ENCODE results near the gene SYTL1. TPM values are rescaled to one million over a fixed set of nuclear protein-coding genes. Genes with fewer than 3 reads are reported as not detected.
A peak's percentile ranks its signal among the peaks of the same experiment; 100 is the strongest.

The SYTL1 gene
- total and polyA plus RNA-seq, 4 experiments from 2014 or later = 99.7 to 158 (median 144) TPM

DNA sequence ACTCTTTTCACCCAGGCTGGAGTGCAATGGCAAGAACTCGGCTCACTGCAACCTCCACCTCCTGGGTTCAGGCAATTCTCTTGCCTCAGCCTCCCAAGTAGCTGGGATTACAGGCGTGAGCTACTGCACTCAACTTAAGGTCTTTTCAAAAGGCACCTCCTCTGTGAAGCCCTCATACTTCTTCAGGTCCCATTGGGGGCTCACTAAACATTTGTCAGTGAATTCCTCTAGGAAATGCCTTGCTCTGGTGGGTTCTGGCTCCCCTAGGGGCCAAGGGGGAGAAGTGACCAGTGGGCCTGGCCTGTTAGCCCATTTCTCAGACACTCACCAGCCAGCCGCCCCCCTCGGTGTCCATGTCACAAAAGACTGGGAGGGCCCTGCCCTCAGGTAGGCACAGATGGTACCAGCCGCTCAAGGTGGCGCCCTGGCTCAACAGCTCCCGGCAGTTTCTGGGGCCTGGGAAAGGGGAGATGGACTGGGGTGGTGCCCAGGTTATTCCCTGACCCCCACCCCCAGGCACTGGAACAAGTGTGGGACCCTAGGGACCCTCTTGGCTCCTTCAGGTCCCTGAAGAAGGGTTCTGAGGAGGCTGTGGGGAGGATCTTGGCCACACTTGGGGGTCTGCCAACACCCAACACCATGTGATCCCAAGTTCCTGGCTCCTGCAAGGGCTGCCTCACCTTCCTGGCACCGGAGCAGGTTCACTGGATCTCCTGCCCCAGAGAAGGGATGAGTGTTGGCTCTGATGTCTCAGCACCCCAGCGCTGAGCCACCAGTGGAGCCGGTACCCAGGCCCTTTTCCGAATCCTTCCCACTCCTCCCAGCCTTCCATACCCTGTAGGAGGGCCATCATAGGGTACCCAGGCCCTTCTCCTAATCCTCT, 31.2 kb downstream of the SYTL1 start:
- H3K9me3 Mint-ChIP-seq = no peaks in the 10 kb centered on the region
- intact Hi-C loops (cut with micrococcal nuclease) = no loop called here
- peaks cover 0 to 7% (median 3%) of the 10 kb centered on the region in 4 donors for H3K4me1 Mint-ChIP-seq
- no peaks in the 10 kb centered on the region for H3K36me3 Mint-ChIP-seq
- no peak overlapping the region for H3K4me3 Mint-ChIP-seq
- ChIA-PET POLR2A (ENCODE audit: partially characterized antibody) (interaction anchor here (0.6 to 0.7 kb wide), 2 partner anchors 138 to 411 kb away, joined by 3 to 4 read pairs; no protein-coding TSS in a partner anchor), CTCF (ENCODE audit: partially characterized antibody) (interaction anchor here (0.7 to 1.9 kb wide), 3 partner anchors 16 to 92 kb away, joined by 3 to 7 read pairs (median 4); no protein-coding TSS in a partner anchor)
- Histone ChIP-seq H3K27ac (ENCODE audit: low read depth, low read length) (no peak overlapping the region), H3K9me3 (ENCODE audit: control insufficient read depth in 1 of 2, low read length in 2 of 2) (no peaks in the 10 kb centered on the region), H3K36me3 (ENCODE audit: insufficient read depth, low read length) (no peaks in the 10 kb centered on the region), H3K4me1 (ENCODE audit: insufficient read depth, low read length) (no peaks in the 10 kb centered on the region), H3K27me3 (ENCODE audit: insufficient read depth, low read length) (no peaks in the 10 kb centered on the region), H3K4me3 (ENCODE audit: low read length in 2 of 2) (no peak overlapping the region)
- H3K27me3 Mint-ChIP-seq = no peaks in the 10 kb centered on the region
- H3K27ac Mint-ChIP-seq = no peak overlapping the region
- no peak for DNase-seq

DNA sequence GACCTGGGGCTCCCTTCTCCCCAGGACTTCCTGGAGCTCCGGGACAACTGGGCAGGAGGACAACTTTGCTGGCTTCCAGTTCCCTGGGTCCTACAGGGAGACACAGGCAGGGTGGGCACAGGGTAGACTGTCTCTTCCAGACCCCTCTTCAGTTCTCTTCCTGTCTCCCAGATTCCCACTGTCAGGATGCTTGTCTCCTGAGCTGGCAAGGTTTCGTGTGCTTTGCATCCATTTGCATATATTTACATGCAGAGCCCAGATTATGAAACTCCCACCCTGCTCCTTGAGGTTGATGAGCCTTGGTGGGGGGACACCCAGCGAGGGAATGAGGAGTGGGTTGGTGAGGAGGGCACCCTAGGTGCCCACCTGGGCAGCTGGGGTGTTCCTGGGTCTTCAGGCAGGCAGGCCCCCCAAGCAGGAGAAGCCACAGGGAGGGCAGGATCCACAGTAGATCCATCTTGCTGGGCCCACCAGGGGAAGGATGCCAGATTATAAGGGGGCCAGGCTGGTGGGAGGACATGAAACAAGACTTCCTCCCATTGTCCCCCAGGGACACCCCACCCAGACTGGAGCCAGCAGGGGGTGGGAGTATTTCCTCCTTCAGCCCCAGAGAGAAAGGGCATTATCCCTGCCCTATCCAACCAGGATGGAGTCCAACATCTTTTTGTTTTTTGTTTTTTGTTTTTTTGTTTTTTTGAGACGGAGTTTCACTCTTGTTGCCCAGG, 32.7 kb downstream of the SYTL1 start, which contains the start of gene FCN3:
Gene FCN3 (minus strand): TSS at position 463 of the 725 bp plus-strand sequence. CDS start 6 bp downstream, at position 457.
- Mint-ChIP-seq H3K4me3 (no peak within 1 kb of the TSS), H3K9me3 (no peaks in the 10 kb centered on the region), H3K27me3 (no peaks in the 10 kb centered on the region), H3K36me3 (no peaks in the 10 kb centered on the region), H3K4me1 (peaks cover 0 to 6% (median 0%) of the 10 kb centered on the region in 4 donors), H3K27ac (no peak within 1 kb of the TSS)
- DNase-seq = no peak
- ChIA-PET CTCF (ENCODE audit: partially characterized antibody) (interaction anchor here (1.7 kb wide), 1 partner anchor 78 kb away, joined by 4 read pairs; no protein-coding TSS in a partner anchor), POLR2A (ENCODE audit: partially characterized antibody) (no interaction called here)
- Histone ChIP-seq H3K27me3 (ENCODE audit: insufficient read depth, low read length) (no peaks in the 10 kb centered on the region), H3K4me3 (ENCODE audit: low read length in 2 of 2) (no peak within 1 kb of the TSS), H3K4me1 (ENCODE audit: insufficient read depth, low read length) (no peaks in the 10 kb centered on the region), H3K9me3 (ENCODE audit: control insufficient read depth in 1 of 2, low read length in 2 of 2) (no peaks in the 10 kb centered on the region), H3K36me3 (ENCODE audit: insufficient read depth, low read length) (no peaks in the 10 kb centered on the region), H3K27ac (ENCODE audit: low read depth, low read length) (no peak within 1 kb of the TSS)
- intact Hi-C loops (cut with micrococcal nuclease) = no loop called here

DNA sequence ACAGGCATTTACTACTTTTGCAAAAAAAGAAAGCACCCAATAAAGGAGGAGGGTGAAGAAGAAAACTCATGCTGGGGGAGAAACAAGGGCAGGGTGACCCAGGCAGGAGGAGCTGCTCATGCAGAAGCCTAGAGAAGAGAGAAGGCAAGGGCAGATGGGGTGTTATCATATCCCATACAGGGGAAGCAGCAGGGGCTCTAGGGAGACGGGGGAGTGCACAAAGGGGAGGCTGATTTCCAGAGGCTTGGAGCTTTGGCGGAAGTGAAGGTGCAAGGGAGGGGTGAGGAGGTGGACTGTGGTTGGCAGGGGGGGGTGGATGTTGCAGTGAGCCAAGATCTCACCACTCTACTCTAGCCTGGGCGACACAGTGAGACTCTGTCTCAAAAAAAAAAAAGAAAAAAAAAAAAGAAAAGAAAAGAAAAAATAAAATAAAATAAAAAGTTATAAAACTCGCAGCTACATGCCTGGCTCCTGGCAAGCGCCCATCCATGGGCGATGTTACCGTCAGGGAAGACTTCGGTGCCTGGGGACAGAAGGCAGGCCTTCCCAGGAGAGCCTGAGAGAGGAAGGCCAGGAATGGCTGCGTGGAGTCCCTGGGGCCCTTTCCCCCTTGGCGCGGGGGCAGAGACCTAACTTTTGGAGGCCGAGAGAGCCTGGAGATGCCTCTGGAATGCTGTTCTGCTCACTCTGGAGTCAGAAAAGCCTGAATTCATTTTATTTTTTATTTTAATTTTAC, 36.1 kb downstream of the SYTL1 start:
- Mint-ChIP-seq H3K27me3 (peaks cover 0 to 2% of the 10 kb centered on the region in 2 donors), H3K4me3 (no peak overlapping the region), H3K4me1 (peaks cover 0 to 2% (median 0%) of the 10 kb centered on the region in 4 donors), H3K9me3 (no peaks in the 10 kb centered on the region), H3K27ac (peak overlapping the region in 1 of 7 donors; percentile 48), H3K36me3 (no peaks in the 10 kb centered on the region)
- Histone ChIP-seq H3K27me3 (ENCODE audit: insufficient read depth, low read length) (no peaks in the 10 kb centered on the region), H3K9me3 (ENCODE audit: control insufficient read depth in 1 of 2, low read length in 2 of 2) (no peaks in the 10 kb centered on the region), H3K4me3 (ENCODE audit: low read length in 2 of 2) (no peak overlapping the region), H3K4me1 (ENCODE audit: insufficient read depth, low read length) (no peaks in the 10 kb centered on the region), H3K27ac (ENCODE audit: low read depth, low read length) (no peak overlapping the region), H3K36me3 (ENCODE audit: insufficient read depth, low read length) (no peaks in the 10 kb centered on the region)
- no peak for DNase-seq
- CTCF ChIA-PET (ENCODE audit: partially characterized antibody) = interaction anchor here (0.6 to 2.7 kb wide), 6 partner anchors 10 to 203 kb away, joined by 3 to 8 read pairs (median 4); partner anchors contain the start of gene MAP3K6
- intact Hi-C loops (cut with micrococcal nuclease) = no loop called here
- POLR2A ChIA-PET (ENCODE audit: partially characterized antibody) = no interaction called here

DNA sequence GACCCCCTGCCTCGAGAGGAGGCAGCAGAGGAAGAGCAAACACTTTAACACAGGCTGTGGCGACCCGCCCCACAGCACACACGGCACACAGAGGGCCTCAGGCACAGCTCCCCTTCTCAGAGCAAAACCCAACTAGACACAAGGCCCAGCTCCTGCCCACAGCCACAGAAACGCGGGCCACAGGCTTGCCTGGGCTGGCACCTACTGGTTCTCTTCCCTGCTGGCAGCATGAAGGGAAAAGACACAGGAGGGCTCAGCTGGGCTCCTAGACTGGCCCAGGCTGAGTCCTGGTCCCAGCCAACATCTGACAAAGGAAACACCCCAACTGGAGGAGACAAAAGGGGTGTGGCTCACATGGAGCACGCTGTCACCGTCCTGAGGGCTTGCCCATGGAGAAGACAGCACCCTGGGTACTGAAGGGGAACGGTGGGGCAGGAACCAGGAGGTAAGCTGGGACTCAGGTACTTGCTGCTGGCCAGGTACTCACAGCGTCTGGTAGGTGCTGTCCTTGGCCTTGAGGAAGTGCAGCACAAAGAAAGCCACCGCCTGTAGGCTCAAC, 37.8 kb downstream of the SYTL1 start:
- Mint-ChIP-seq H3K4me1 (peaks cover 0 to 2% (median 0%) of the 10 kb centered on the region in 4 donors), H3K36me3 (no peaks in the 10 kb centered on the region), H3K4me3 (no peak overlapping the region), H3K27me3 (peaks cover 0 to 2% of the 10 kb centered on the region in 2 donors), H3K9me3 (no peaks in the 10 kb centered on the region), H3K27ac (no peak overlapping the region)
- H3K27me3 ChIP-seq (ENCODE audit: insufficient read depth, low read length) = no peaks in the 10 kb centered on the region
- intact Hi-C loops (cut with micrococcal nuclease) = no loop called here
- ChIA-PET POLR2A (ENCODE audit: partially characterized antibody) (interaction anchor here (0.9 kb wide), 1 partner anchor 14 kb away, joined by 3 read pairs; no protein-coding TSS in a partner anchor), CTCF (ENCODE audit: partially characterized antibody) (interaction anchor here (0.9 kb wide), 1 partner anchor 11 kb away, joined by 3 read pairs; no protein-coding TSS in a partner anchor)
- H3K36me3 ChIP-seq (ENCODE audit: insufficient read depth, low read length) = no peaks in the 10 kb centered on the region
- H3K9me3 ChIP-seq (ENCODE audit: control insufficient read depth in 1 of 2, low read length in 2 of 2) = no peaks in the 10 kb centered on the region
- no peak overlapping the region for H3K27ac ChIP-seq (ENCODE audit: low read depth, low read length)
- no peak overlapping the region for H3K4me3 ChIP-seq (ENCODE audit: low read length in 2 of 2)
- no peak for DNase-seq
- H3K4me1 ChIP-seq (ENCODE audit: insufficient read depth, low read length) = no peaks in the 10 kb centered on the region

DNA sequence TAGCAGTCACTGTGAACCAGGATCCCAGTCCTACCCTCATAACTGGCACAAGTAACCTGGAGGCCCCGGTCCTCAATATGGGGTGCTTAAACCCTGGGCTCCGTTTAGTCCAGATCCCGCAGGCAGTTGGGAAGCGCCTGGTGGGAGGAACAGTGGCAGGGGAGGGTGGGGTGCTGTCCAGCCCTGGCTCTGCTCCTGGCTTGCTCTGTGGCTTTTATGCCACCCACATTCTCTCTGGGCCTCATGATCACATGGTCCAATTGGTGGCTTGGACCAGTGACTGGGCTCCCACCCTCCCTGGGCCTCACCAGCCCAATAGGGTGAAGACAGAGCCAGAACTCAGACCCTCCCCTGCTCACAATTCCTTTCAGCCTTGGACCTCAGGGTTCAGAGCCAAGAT, 38.4 kb downstream of the SYTL1 start:
- H3K4me1 ChIP-seq (ENCODE audit: insufficient read depth, low read length) = no peaks in the 10 kb centered on the region
- no peak overlapping the region for H3K27ac ChIP-seq (ENCODE audit: low read depth, low read length)
- H3K4me3 ChIP-seq (ENCODE audit: low read length in 2 of 2) = no peak overlapping the region
- peaks cover 0 to 2% (median 0%) of the 10 kb centered on the region in 4 donors for H3K4me1 Mint-ChIP-seq
- peaks cover 0 to 2% of the 10 kb centered on the region in 2 donors for H3K27me3 Mint-ChIP-seq
- DNase-seq = no peak
- H3K9me3 Mint-ChIP-seq = no peaks in the 10 kb centered on the region
- no peak overlapping the region for H3K4me3 Mint-ChIP-seq
- H3K36me3 Mint-ChIP-seq = no peaks in the 10 kb centered on the region
- CTCF ChIA-PET (ENCODE audit: partially characterized antibody) = interaction anchor here (0.9 kb wide), 1 partner anchor 10 kb away, joined by 3 read pairs; no protein-coding TSS in a partner anchor
- H3K27me3 ChIP-seq (ENCODE audit: insufficient read depth, low read length) = no peaks in the 10 kb centered on the region
- POLR2A ChIA-PET (ENCODE audit: partially characterized antibody) = no interaction called here
- no peaks in the 10 kb centered on the region for H3K36me3 ChIP-seq (ENCODE audit: insufficient read depth, low read length)
- intact Hi-C loops (cut with micrococcal nuclease) = no loop called here
- H3K9me3 ChIP-seq (ENCODE audit: control insufficient read depth in 1 of 2, low read length in 2 of 2) = no peaks in the 10 kb centered on the region
- H3K27ac Mint-ChIP-seq = no peak overlapping the region

DNA sequence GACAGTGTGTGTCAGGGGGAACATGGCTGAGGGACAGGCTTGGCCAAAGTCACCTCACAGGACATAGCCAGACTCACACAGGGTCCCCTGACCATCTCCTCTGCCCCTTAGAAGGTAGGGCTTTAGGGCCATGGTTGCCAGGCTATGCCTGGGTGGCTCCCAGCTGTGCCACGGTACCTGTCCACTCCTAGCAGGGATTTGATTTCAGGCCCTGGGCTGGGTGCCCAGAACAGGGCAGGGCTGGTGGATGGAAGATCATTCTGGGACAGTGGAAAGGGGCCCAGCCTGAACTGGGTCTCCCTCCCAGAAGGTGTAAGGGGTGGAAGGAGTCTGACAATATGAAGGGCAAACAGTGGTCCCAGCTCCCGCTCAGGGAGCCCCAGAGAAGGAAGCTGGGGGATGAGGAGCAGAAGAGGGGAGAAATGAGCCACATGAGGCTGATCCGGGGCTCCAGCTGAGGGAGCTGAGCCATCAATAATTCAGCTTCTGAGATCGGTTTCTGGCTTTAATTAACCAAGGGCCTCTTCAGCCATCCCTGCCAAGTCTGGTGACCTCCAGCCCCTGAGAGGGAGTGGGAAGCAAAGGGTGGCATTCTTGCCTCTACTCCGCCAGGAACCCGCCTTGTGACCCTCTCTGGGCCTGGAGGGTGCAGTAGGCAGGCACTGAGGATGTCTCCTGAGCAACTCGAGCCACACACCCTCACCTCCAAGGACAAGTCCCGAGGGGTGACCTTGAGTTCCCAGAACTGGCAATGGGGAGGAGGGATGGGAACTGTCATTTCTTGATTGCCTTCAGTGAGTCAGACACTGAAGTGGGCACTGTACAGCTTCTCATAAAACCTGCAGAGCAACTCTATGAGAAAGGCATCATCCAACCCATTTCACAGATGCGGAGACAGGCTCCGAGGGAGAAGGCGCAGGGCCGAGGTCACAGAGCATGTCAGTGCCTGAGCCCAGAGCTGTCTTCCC, 39.2 kb downstream of the SYTL1 start:
- Histone ChIP-seq H3K27me3 (ENCODE audit: insufficient read depth, low read length) (no peaks in the 10 kb centered on the region), H3K27ac (ENCODE audit: low read depth, low read length) (no peak overlapping the region), H3K36me3 (ENCODE audit: insufficient read depth, low read length) (no peaks in the 10 kb centered on the region), H3K9me3 (ENCODE audit: control insufficient read depth in 1 of 2, low read length in 2 of 2) (no peaks in the 10 kb centered on the region), H3K4me1 (ENCODE audit: insufficient read depth, low read length) (no peaks in the 10 kb centered on the region), H3K4me3 (ENCODE audit: low read length in 2 of 2) (no peak overlapping the region)
- Mint-ChIP-seq H3K4me3 (no peak overlapping the region), H3K9me3 (no peaks in the 10 kb centered on the region), H3K4me1 (peaks cover 0 to 2% (median 0%) of the 10 kb centered on the region in 4 donors), H3K27me3 (peaks cover 0 to 2% of the 10 kb centered on the region in 2 donors), H3K36me3 (no peaks in the 10 kb centered on the region), H3K27ac (peak overlapping the region in 1 of 7 donors; percentile 64)
- intact Hi-C loops (cut with micrococcal nuclease) = no loop called here
- POLR2A ChIA-PET (ENCODE audit: partially characterized antibody) = no interaction called here
- no peak for DNase-seq
- CTCF ChIA-PET (ENCODE audit: partially characterized antibody) = interaction anchor here (2.7 to 12.1 kb wide), 3 partner anchors 24 to 83 kb away, joined by 9 to 325 read pairs (median 130); no protein-coding TSS in a partner anchor

All from CD4-positive, alpha-beta memory T cell (primary cell).